ENCODE data around the gene CD6.
A peak's percentile ranks its signal among the peaks of the same experiment; 100 is the strongest.

CD6 gene

GRCh38 chr11:60971520-60971919 is at the start of gene CD6:
CD6 (plus strand) TSS chr11:60971680; CDS start chr11:60971866, 186 bp downstream.
- peak; percentile 70 for DNase-seq

- no peak for DNase-seq
Measured at GRCh38 chr11:60921777-60922335, 49.6 kb upstream of the CD6 start.

GRCh38 chr11:60922906-60923305 is 48.6 kb upstream of the CD6 start:
- DNase-seq, result no peak

- DNase-seq, result no peak
Measured at GRCh38 chr11:60923326-60923725, 48.2 kb upstream of the CD6 start.

GRCh38 chr11:60923800-60924109 is 47.7 kb upstream of the CD6 start:
- DNase-seq, result no peak

GRCh38 chr11:60924110-60924905 is 47.2 kb upstream of the CD6 start, which contains the start of gene TMEM132A:
TMEM132A (plus strand) TSS chr11:60924460; CDS start chr11:60924634, 174 bp downstream.
- no peak for DNase-seq

GRCh38 chr11:60924906-60925853 is 46.3 kb upstream of the CD6 start:
- no peak for DNase-seq

GRCh38 chr11:60925868-60926267 is 45.6 kb upstream of the CD6 start:
- no peak for DNase-seq

GRCh38 chr11:60926500-60926899 is 45.0 kb upstream of the CD6 start:
- no peak for DNase-seq

- no peak for DNase-seq
Measured at GRCh38 chr11:60927061-60927592, 44.4 kb upstream of the CD6 start.

- no peak for DNase-seq
Measured at GRCh38 chr11:60927600-60927999, 43.9 kb upstream of the CD6 start.

- no peak for DNase-seq
Measured at GRCh38 chr11:60928563-60929001, 42.9 kb upstream of the CD6 start.

GRCh38 chr11:60929764-60930163 is 41.7 kb upstream of the CD6 start:
- DNase-seq, result no peak

- DNase-seq, result no peak
Measured at GRCh38 chr11:60930394-60930793, 41.1 kb upstream of the CD6 start.

GRCh38 chr11:60931917-60932316 is 39.6 kb upstream of the CD6 start:
- no peak for DNase-seq

- DNase-seq, result no peak
Measured at GRCh38 chr11:60932605-60933356, 38.7 kb upstream of the CD6 start.

GRCh38 chr11:60933416-60934123 is 37.9 kb upstream of the CD6 start:
- no peak for DNase-seq

- no peak for DNase-seq
Measured at GRCh38 chr11:60934124-60934789, 37.2 kb upstream of the CD6 start.

- no peak for DNase-seq
Measured at GRCh38 chr11:60934790-60935605, 36.5 kb upstream of the CD6 start.
